Neural cell (in vitro differentiated cells): ENCODE results near the gene ITGB3. TPM values are rescaled to one million over a fixed set of nuclear protein-coding genes. Genes with fewer than 3 reads are reported as not detected.

Source experiments
- H2AFZ ChIP-seq: fragments of 200-600, 300-800 bp; sonication (generic), shearing (Covaris generic); 2 replicates; pipeline ENCODE4 v1.6.0; 2014; ENCODE audit warnings: low read depth, mild to moderate bottlenecking, antibody characterized with exemption, low read length, moderate library complexity
- H3F3A ChIP-seq: fragments of 200-600 bp; shearing (Covaris generic); 2 replicates; pipeline ENCODE4 v1.6.1; 2016; ENCODE audit warnings: mild to moderate bottlenecking, moderate library complexity, mixed read lengths, antibody characterized with exemption, low read length; ENCODE audit not compliant: insufficient read depth, poor library complexity, severe bottlenecking
- H3K27ac ChIP-seq: fragments of 200-600, 300-800 bp; sonication (generic), shearing (Covaris generic); 2 replicates; pipeline ENCODE4 v1.5.1; 2014; ENCODE audit warnings: mild to moderate bottlenecking, low read length, moderate library complexity
- H3K27me3 ChIP-seq: fragments of 300-800, 200-600 bp; sonication (generic), shearing (Covaris generic); 2 replicates; pipeline ENCODE4 v1.6.0; 2014; ENCODE audit warnings: mild to moderate bottlenecking, low read depth, low read length, moderate library complexity; ENCODE audit not compliant: insufficient read depth
- H3K36me3 ChIP-seq: fragments of 300-800, 200-600 bp; sonication (generic), shearing (Covaris generic); 2 replicates; pipeline ENCODE4 v1.5.1; 2014; ENCODE audit warnings: mild to moderate bottlenecking, antibody characterized with exemption, low read length, moderate library complexity; ENCODE audit not compliant: insufficient read depth
- H3K4me2 ChIP-seq: fragments of 300-800, 200-600 bp; sonication (generic), shearing (Covaris generic); 2 replicates; pipeline ENCODE4 v1.6.0; 2014; ENCODE audit warnings: mild to moderate bottlenecking, low read length
- H3K4me3 ChIP-seq: fragments of 300-800, 200-600 bp; sonication (generic), shearing (Covaris generic); 2 replicates; pipeline ENCODE4 v1.5.1; 2014; ENCODE audit warnings: mild to moderate bottlenecking, low read length, moderate library complexity
- H3K79me2 ChIP-seq: fragments of 200-600 bp; shearing (Covaris generic); replicated peaks from 2 replicates; pipeline ENCODE4 v1.6.0; 2014; ENCODE audit warnings: mild to moderate bottlenecking, low read length, moderate library complexity; ENCODE audit not compliant: insufficient read depth
- H3K9ac ChIP-seq: fragments of 300-800, 200-600 bp; sonication (generic), shearing (Covaris generic); 2 replicates; pipeline ENCODE4 v1.6.1; 2016; ENCODE audit warnings: mild to moderate bottlenecking, low read length, mixed read lengths
- H3K9me2 ChIP-seq: fragments of 200-600 bp; shearing (Covaris generic); 2 replicates; pipeline ENCODE4 v1.6.1; 2016; ENCODE audit warnings: mild to moderate bottlenecking, low read length, mixed read lengths; ENCODE audit not compliant: insufficient read depth
- H3K9me3 ChIP-seq: fragments of 200-600, 300-800 bp; sonication (generic), shearing (Covaris generic); 2 replicates; pipeline ENCODE4 v1.6.1; 2016; ENCODE audit warnings: mild to moderate bottlenecking, mixed run types, low read length, moderate library complexity, mixed read lengths
- H4K20me1 ChIP-seq: fragments of 200-600 bp; shearing (Covaris generic); 2 replicates; pipeline ENCODE4 v1.6.1; 2016; ENCODE audit warnings: mild to moderate bottlenecking, mixed run types; ENCODE audit not compliant: insufficient read depth
- CTCF ChIP-seq: fragments of 450-650 bp; IDR thresholded peaks from 2 replicates; pipeline ENCODE4 v1.5.1; 2014; ENCODE audit warnings: antibody characterized with exemption, mild to moderate bottlenecking, moderate library complexity; ENCODE audit not compliant: poor library complexity, severe bottlenecking
- EP300 ChIP-seq: fragments of 450-650 bp; conservative IDR thresholded peaks from 2 replicates; pipeline ENCODE4 v1.6.1; 2014; ENCODE audit warnings: antibody characterized with exemption, mild to moderate bottlenecking, moderate library complexity; ENCODE audit not compliant: poor library complexity, severe bottlenecking
- EZH2 ChIP-seq: fragments of 200-600, 300-800 bp; shearing (Covaris generic), sonication (generic); IDR thresholded peaks from 2 replicates; pipeline ENCODE4 v1.6.1; 2014; ENCODE audit warnings: antibody characterized with exemption, low read length, borderline replicate concordance, mild to moderate bottlenecking; ENCODE audit not compliant: insufficient read depth, poor library complexity, severe bottlenecking
- MXI1 ChIP-seq: fragments of 450-650 bp; conservative IDR thresholded peaks from 2 replicates; pipeline ENCODE4 v1.6.1; 2014; ENCODE audit warnings: antibody characterized with exemption, mild to moderate bottlenecking; ENCODE audit not compliant: poor library complexity, severe bottlenecking
- POLR2AphosphoS5 ChIP-seq: IDR thresholded peaks from 2 replicates; pipeline ENCODE4 v1.6.1; 2012
- RAD21 ChIP-seq: fragments of 450-650 bp; conservative IDR thresholded peaks from 2 replicates; pipeline ENCODE4 v1.6.1; 2014; ENCODE audit warnings: antibody characterized with exemption, mild to moderate bottlenecking, moderate library complexity
- REST ChIP-seq: IDR thresholded peaks from 2 replicates; pipeline ENCODE4 v1.6.1; 2012; ENCODE audit warnings: borderline replicate concordance
- SMC3 ChIP-seq: fragments of 450-650 bp; conservative IDR thresholded peaks from 2 replicates; pipeline ENCODE4 v1.6.1; 2014; ENCODE audit warnings: antibody characterized with exemption, mild to moderate bottlenecking, moderate library complexity; ENCODE audit not compliant: poor library complexity
- TAF1 ChIP-seq: IDR thresholded peaks from 2 replicates; pipeline ENCODE4 v1.6.1; 2012; ENCODE audit warnings: low read depth
- polyA plus RNA-seq: library from polyadenylated mRNA; depleted of rRNA; stranded (reverse); fragments of >200 nt; gene quantifications from 2 replicates; pipeline ENCODE4 v1.2.3, GENCODE V29; 2014

The ITGB3 gene
- polyA plus RNA-seq, 1 donor from 2014 or later: not detected

GRCh38 chr17:47300718-47301117 lies 47.1 kb downstream of the ITGB3 start (continued):
- TF ChIP-seq TAF1 (no peak), EZH2 (no peak)

- no peaks in the 10 kb centered on the region for H3F3A ChIP-seq
- H3K36me3 ChIP-seq: no peaks in the 10 kb centered on the region
- no peak overlapping the region for H3K4me2 ChIP-seq
- H2AFZ ChIP-seq: no peak overlapping the region
- no peaks in the 10 kb centered on the region for H3K79me2 ChIP-seq
- H3K4me3 ChIP-seq: no peak overlapping the region
- H3K27ac ChIP-seq: no peak overlapping the region
- TF ChIP-seq REST (no peak), SMC3 (no peak), POLR2AphosphoS5 (no peak), RAD21 (no peak), EP300 (no peak), MXI1 (no peak), EZH2 (no peak)
- H3K9me3 ChIP-seq: peaks cover 2% of the 10 kb centered on the region
- H3K9me2 ChIP-seq: no peaks in the 10 kb centered on the region
- H4K20me1 ChIP-seq: no peaks in the 10 kb centered on the region
- H3K27me3 ChIP-seq: no peaks in the 10 kb centered on the region
- H3K9ac ChIP-seq: no peak overlapping the region
These were observed 47.5 kb downstream of the ITGB3 start for GRCh38 chr17:47301161-47301560.

DNA sequence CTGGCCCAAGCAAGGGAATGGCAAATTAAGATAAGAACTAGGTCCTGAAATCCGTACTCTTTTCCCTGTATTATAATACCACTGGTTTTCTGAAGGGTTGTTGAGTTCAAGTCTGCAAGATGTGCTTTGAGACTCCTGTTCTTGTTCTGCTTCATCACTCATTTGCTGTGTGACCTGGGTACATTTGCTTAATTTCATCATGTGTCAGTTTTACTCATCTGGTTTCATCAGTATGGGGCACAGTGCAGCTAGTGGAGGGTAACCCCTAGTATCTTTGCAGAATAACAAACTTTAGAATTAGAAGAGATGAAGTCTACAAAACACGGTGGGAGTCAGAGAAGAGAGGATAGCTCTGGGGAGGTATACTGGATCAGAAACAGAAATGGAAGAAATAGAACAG lies 48.2 kb downstream of the ITGB3 start:
- H3K27ac ChIP-seq: no peak overlapping the region
- no peaks in the 10 kb centered on the region for H3K9me2 ChIP-seq
- no peaks in the 10 kb centered on the region for H3K27me3 ChIP-seq
- no peak overlapping the region for H3K4me3 ChIP-seq
- H2AFZ ChIP-seq: no peak overlapping the region
- H3K79me2 ChIP-seq: no peaks in the 10 kb centered on the region
- no peaks in the 10 kb centered on the region for H3F3A ChIP-seq
- no peak overlapping the region for H3K4me2 ChIP-seq
- no peak for TF ChIP-seq CTCF
- no peak for TF ChIP-seq REST
- no peak for TF ChIP-seq SMC3
- TF ChIP-seq POLR2AphosphoS5: no peak
- no peak for TF ChIP-seq EZH2
- no peak for TF ChIP-seq EP300
- no peak for TF ChIP-seq MXI1
- TF ChIP-seq RAD21: no peak
- no peak for TF ChIP-seq TAF1
- H4K20me1 ChIP-seq: no peaks in the 10 kb centered on the region
- no peaks in the 10 kb centered on the region for H3K36me3 ChIP-seq
- peaks cover 2% of the 10 kb centered on the region for H3K9me3 ChIP-seq
- H3K9ac ChIP-seq: no peak overlapping the region
